ENCODE data around the gene SEMA7A.
"Not testable (repeated sequence)": the region's sequence is repeated elsewhere in the genome, so short reads cannot be mapped to it uniquely, and the experiment has no call there.

The SEMA7A gene, protein sequence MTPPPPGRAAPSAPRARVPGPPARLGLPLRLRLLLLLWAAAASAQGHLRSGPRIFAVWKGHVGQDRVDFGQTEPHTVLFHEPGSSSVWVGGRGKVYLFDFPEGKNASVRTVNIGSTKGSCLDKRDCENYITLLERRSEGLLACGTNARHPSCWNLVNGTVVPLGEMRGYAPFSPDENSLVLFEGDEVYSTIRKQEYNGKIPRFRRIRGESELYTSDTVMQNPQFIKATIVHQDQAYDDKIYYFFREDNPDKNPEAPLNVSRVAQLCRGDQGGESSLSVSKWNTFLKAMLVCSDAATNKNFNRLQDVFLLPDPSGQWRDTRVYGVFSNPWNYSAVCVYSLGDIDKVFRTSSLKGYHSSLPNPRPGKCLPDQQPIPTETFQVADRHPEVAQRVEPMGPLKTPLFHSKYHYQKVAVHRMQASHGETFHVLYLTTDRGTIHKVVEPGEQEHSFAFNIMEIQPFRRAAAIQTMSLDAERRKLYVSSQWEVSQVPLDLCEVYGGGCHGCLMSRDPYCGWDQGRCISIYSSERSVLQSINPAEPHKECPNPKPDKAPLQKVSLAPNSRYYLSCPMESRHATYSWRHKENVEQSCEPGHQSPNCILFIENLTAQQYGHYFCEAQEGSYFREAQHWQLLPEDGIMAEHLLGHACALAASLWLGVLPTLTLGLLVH

DNA sequence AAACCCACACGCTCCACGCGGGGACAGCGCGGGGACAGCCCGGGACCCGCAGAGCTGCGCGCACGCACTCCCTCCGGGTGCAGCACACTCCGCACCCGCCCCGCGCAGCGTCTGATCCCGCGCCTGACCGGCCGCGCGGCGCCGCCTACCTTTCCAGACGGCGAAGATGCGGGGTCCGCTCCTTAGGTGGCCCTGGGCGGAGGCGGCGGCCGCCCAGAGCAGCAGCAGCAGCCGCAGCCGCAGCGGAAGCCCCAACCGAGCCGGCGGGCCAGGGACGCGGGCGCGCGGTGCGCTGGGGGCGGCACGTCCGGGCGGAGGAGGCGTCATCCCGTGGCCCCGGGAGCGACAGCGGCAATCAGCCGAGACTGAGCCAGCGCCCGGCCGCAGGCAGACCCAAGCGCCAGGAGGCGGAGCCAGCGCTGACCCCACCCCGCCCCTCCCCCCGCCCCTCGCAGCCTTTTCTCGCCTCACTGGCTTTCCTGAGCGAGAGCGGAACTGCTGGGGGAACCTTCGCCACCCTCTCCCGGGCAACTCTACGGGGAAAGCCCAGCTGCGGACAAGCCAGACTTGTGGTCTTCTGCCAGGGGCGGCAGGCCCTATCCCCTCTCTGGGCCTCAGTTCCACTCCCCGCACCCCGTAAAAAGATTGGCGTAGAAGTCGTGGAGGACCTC, at the start of gene SEMA7A:
TSS of gene SEMA7A (minus strand) at position 367 of the 671 bp plus-strand sequence. CDS start at position 327, 40 bp downstream.
- peak; percentile 56 for DNase-seq

DNA sequence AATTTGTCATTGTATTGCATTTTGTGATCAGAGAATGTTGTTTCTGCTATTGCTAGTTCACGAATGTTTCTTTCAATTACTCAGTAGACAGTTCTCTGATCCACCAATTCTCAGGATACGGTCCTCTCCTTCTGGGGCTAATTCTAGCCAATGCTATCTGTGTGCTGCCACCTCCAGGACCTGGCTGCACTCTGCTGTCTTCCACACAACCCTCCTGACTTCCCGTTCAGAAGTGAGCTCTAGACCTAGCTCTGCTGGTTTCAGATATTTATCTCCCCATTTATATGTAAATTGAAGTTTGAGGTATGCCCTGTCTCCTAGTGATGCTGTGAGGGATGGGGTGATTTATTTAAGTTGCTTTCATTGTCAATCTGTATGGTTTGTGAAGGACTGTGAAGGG, 48.9 kb upstream of the SEMA7A start:
- DNase-seq: no peak

DNA sequence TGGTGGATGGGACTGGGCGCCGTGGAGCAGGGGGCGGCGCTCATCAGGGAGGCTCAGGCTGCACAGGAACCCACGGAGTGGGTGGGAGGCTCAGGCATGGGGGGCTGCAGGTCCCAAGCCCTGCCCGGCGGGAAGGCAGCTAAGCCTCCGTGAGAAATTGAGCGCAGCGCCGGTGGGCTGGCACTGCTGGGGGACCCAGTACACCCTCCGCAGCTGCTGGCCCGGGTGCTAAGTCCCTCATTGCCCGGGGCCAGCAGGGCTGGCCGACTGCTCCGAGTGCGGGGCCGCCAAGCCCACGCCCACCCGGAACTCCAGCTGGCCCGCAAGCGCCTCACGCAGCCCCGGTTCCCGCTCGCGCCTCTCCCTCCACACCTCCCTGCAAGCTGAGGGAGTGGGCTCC, 46.6 kb upstream of the SEMA7A start:
- not testable (repeated sequence) for DNase-seq

DNA sequence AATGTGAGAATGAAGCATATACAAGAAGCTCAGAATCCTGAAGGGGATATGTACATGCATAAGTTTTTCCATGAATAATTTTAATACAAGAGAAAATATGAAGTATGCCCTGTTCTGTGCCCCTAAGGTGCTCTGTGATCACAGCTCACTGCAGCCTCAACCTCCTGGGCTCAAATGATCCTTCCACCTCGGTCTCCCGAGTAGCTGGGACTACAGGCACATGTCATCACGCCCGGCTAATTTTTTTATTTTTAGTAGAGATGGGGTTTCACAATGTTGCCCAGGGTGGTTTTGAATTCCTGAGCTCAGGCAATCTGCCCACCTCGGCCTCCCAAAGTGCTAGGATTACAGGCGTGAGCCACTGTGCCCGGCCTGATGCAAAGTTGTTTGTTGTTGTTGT, 37.9 kb upstream of the SEMA7A start:
- DNase-seq: not testable (repeated sequence)

DNA sequence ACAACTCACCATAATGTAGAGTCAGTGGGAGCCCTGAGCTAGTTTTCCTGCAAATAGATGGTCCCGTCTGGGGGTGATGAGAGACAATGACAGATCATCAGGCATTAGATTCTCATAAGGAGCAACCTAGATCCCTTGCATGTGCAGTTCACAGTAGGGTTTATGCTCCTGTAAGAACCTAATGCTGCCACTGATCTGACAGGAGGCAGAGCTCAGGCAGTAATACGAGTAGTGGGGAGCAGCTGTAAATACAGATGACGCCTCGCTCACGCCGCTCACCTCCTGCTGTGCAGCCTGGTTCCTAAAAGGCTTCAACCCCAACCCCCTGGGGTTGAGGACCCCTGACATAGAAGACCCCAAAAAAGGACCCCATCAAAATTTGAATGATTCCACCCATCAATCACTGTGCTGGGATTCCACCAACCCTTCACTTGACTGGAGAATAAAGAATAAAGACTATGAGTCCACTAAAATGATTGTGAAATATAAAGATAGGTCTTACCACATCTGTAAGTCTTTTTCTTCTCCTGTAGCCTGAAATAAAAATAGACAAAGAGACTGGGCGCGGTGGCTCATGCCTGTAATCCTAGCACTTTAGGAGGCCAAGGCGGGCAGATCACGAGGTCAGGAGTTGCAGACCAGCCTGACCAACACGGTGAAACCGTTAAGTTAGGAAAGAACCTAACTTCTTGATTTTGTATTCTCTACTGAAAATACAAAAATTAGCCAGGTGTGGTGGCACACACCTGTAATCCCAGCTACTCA, 37.1 kb upstream of the SEMA7A start:
- no peak for DNase-seq

DNA sequence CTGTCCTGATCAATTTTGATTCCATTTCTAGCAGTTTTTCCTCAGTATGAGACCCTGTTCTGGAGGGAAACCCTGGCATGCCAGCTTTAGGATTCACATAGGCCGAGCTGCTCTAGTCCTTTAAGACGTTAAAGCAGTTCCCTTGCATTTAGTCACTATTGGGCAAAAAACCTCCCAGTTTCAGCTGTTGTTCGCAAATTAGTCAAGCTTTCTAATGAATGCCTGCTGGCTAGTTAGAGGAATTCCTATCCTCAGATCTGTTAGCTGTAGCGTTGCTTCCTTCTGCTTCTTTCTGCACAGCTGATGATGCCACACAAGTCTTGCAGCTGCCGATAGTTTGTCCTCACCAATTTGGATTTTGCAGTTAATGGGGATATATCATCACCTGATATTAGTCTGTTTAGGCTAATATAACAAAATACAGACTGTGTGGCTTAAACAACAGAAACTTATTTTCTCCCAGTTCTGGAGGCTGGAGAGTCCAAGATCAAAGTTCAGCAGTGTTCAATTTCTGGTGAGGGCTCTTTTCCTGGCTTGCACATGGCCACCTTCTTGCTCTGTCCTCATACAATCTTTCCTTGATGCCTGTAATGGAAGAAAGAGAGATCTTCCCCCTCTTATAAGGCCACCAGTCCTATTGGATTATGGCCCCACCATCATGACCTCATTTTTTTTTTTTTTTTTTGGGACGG, 34.7 kb upstream of the SEMA7A start:
- no peak for DNase-seq

DNA sequence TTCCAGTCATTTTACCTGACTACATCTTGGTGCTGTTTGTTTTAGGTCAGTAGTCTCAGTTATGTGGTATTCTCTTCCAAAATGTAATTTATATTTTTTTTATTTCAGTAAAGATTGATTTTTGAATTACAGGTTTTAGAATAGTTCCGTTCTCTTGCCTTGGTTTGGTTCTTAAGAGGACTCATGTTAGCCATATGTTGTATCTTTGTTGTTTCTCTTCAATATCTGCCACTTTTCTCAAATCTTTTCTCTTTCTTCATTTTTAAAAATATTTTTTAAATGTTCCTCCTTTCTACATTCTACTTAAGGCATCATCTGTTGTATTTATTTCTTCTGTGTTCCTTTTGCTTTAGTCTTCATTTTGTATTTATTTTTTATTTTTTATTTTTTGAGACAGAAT, 32.8 kb upstream of the SEMA7A start:
- DNase-seq: no peak

DNA sequence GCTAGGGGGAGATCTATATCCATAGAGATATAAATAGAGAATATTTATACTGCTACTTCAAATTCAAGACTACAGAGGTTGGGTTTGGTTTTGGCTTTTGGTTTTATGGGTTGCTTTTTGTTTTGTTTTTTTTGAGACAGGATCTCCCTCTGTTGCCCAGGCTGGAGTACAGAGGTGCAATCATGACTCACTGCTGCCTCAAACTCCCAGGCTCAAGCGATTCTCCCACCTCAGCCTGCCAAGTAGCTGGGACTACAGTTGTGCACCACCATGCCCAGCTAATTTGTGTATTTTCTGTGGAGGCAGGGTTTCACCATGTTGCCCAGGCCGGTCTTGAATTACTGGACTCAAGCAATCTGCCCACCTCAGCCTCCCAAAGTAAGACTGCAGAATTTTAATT, 31.1 kb upstream of the SEMA7A start:
- DNase-seq: no peak

DNA sequence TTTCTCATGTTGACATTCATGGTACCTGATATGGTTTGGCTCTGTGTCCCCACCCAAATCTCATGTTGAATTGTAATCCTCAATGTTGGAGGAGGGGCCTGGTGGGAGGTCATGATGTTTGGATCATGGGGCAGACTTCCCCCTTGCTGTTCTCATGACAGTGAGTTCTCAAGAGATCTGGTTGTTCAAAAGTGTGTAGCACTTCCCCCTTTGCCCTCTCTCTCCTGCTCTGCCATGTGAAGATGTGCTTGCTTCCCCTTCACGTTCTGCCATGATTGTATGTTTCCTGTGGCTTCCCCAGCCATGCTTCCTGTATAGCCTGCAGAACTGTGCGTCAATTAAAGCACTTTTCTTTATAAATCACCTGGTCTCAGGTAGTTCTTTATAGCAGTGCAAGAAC, 30.5 kb upstream of the SEMA7A start:
- DNase-seq: no peak

DNA sequence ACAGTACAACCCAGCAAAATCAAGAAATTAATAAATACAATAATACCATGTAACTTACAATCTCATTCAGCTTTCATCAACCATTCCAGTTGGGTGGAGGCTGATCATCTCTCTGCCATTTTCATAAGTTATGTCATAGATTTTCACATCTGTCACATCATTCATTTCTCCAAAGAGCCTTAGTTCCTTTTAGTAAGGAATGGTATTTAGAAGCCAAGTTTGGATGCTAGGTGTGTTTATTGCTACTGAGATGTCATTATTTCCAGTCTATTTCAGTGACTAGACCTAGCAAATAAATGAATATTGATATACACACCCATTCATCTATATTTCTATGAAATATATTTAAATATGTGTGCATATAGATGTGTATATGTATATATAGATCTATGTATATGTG, 29.9 kb upstream of the SEMA7A start:
- DNase-seq: no peak

DNA sequence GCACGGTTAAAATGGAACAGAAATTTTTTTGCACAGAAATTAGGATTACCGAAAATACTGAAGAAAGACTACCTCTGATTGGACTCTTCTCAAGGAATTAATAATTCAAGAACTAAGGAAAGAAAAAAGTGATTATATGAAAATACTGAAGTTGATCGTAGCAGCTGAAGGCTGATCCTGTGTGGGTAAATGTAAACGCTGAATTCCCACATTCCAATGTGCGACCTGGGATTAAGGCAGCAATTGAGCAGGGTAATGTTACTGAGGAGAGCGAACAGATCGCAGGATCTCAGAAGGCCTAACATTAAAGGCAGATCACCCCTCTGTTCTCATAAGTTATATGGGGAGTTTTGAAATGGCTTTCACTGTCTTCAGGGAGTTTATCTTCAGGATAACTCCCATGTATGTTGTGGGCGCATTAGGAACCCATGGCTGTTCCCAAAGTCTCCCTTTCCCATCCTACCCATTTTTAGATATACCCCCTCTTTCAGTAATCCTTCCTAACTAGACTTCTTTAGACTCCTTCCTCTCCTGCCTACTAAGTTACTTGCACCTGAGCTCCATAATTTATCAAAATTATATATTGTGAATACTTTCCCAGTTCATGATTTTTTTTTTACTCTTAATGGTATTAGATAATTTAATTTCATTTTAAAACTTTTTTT, 28.2 kb upstream of the SEMA7A start:
- DNase-seq: no peak

DNA sequence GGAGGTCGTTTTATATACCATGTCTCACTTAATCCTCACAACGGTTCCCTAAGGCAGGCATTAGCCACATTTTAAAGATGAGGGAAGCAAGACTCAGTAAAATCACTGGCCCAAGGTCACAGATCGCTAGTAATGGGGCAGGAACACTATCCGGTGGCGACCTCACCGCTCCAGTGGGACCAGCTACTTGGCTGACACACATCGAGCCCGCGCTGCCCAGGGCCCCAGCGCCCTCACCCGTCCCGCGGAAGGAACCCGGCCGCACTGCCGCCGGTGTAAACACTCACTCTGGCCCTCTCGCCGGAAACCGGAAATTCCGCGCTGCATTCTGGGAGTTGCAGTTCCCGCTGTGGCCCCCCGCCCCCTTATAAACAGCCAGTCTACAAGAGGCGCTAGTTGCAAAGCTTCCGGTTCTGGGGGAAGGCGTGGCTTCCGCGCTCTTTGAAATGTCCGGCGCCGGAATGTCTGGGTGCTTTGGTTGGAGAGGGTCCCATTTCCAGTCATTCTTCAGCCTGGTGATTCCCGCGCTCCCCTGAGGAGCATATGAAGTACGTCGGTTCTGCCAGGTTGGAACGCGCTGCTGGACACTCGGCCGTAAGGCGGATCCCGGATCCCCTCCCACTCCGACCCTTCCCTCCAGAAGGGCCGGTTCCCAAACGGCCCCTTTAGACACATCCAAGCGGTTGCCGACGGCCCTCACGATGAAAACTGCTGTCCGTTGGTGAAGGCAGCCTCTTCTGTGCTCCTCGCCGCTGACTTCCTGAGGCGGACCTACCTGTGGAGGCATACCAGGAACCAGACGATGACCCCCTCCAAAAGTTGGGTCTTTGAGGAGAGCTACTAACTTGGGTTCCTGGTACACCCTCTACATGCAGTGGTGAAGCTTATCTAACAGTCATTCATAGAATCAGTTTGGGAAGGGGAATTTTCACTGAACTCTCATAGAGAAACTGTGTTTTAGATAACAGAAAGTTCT, 27.4 kb upstream of the SEMA7A start, which contains the start of gene UBL7:
TSS of gene UBL7 (minus strand) at position 290 of the 976 bp plus-strand sequence. CDS start 2,293 bp downstream, outside the sequence.
- peak; percentile 82 for DNase-seq

DNA sequence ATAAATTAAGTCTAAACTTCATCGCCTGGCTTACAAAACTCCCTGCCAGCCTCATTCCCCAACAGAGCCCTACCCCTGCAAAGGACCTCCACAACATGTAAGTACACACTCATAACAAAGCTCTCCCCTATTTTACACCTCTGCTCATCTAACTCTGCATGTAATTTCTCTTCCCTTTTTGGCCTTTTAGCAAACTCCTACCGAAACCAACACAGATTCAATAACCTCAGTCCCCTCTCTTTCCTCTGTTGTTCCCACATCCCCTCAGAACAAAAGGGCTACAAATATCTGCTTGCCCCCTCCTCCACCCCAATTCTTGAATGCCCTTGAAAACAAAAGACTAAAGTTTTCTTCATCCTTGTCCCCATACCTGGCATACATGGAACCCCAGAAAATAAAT, 26.5 kb upstream of the SEMA7A start:
- no peak for DNase-seq

DNA sequence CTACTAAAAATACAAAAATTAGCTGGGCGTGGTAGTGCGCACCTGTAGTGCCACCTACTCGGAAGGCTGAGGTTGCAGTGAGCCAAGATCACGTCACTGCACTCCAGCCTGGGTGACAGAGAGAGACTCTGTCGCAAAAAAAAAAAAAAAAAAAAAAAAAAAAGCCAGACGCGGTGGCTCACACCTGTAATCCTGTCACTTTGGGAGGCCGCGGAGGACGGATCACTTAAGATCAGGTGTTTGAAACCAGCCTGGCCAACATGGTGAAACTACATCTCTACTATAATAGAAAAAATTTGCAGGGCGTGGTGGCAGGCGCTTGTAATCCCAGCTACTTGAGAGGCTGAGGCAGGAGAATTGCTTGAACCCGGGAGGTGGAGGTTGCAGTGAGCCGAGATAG, 26.0 kb upstream of the SEMA7A start:
- DNase-seq: not testable (repeated sequence)

DNA sequence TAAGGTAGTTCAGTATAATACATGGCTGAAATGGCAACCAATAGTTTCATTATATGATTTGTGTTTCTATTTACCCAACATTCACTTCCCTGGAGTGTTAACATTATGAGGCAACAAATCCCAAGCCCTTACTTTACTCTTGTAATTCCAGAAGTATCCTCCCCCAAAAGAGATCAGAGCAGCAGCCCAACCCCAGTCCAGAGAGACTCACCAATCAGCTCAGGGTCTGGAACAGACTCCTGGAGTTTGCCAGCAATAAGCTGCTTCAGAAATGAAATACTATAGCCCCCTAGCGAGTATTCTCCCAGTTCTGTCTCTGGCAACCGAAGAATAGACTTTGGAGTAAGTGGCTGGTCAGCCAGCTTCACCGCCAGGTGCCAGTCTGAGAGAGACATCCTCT, 24.7 kb upstream of the SEMA7A start:
- no peak for DNase-seq

DNA sequence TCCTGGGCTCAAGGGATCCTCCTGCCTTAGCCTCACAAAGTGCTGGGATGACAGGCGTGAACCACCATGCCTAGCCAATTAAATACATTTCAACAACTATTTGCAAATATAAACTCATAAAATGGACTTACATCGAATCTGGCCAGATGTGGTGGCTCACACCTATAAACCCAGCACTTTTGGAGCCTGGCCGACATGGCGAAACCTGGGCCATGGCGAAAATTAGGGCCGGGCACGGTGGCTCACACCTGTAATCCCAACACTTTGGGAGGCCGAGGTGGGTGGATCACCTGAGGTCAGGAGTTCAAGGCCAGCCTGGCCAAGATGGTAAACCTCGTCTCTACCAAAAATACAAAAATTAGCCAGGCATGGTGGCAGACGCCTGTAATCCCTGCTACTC, 23.3 kb upstream of the SEMA7A start:
- DNase-seq: not testable (repeated sequence)

DNA sequence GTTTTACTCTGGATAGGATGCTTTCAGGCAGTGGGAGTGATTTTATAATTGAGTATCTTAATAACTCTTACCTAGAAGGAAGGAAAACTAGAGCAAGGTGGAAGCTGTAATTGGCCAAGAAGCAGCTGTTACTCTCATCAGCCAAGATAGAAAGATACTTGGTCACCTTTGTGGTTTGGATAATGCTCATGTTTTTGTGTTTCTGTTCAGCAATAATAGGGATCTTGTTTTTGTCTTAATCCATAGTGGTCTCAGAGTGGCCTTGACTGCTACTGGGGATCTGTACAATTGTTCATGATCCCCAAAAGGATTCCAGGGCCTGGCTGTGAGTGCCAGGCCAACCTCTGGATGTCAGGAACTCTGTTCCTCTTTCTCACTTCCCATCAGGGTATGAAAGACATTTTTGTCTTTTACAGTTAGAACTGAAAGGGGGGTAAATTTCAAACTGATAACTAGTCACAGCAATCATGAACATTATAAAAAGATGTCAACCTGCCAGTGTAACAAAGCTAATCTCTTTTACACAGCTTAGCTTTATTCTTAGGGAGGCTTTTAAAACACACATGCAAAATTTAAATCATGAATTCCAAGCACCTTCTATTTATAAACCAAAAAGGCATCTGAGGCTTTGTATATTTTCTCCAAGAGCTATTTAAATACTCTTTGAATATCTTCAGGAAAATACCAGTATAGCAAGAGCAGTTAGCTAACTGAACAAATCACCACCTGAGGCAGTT, 21.2 kb upstream of the SEMA7A start:
- no peak for DNase-seq

DNA sequence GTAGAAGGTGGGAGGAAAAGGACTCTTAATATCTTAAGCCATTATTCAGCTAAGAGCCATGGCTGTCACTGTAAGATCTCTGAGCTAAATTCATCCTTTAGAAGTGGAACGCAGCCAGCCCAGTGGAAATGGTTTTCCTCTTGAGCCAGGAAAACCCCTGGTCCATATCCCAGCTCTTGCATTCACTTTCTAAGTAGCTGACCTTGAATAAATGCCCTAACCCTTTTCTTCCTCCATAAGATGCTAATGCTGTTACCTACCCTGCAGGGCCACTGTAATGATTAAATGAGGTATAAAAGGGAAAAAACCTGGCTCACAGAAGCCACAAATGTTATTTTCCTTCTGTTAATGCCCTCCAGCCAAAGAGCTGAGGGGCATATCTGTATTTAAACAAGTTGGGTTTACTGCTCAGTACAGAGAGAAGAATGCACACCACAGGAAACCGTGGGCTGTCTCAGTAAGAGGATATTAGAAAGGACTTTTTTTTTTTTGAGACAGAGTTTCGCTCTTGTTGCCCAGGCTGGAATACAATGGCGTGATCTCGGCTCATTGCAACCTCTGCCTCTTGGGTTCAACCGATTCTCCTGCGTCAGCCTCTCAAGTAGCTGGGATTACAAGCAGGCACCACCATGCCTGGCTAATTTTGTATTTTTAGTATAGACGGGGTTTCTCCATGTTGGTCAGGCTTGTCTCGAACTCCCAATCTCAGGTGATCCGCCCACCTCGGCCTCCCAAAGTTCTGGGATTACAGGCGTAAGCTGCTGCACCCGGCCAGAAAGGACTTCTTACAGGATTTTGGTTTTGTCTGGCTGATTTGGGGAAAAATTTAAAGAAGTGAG, 20.4 kb upstream of the SEMA7A start:
- DNase-seq: no peak
